HG02973 (cell line): ENCODE measurements around the gene RPTOR.
"Not testable (repeated sequence)": the region's sequence is repeated elsewhere in the genome, so short reads cannot be mapped to it uniquely, and the experiment has no call there.

ENCODE experiments used
- ATAC-seq: cut with Tn5 transposase; IDR thresholded peaks from one replicate; pipeline ENCODE4 v1.9.1; 2021; ENCODE audit warnings: moderate library complexity; ENCODE audit not compliant: unreplicated experiment

Gene RPTOR

GRCh38 chr17:80790981-80791742 is 246.5 kb downstream of the RPTOR start:
- no peak for ATAC-seq

- ATAC-seq, result no peak
Observed at GRCh38 chr17:80791758-80792284, 247.2 kb downstream of the RPTOR start.

- no peak for ATAC-seq
Observed at GRCh38 chr17:80792373-80792781, 247.7 kb downstream of the RPTOR start.

GRCh38 chr17:80793421-80793820 is 248.8 kb downstream of the RPTOR start:
- no peak for ATAC-seq

GRCh38 chr17:80793851-80794267 is 249.2 kb downstream of the RPTOR start:
- no peak for ATAC-seq

GRCh38 chr17:80794281-80795089 is 249.8 kb downstream of the RPTOR start:
- ATAC-seq, result no peak

GRCh38 chr17:80795090-80795580 is 250.5 kb downstream of the RPTOR start:
- no peak for ATAC-seq

GRCh38 chr17:80795754-80796153 is 251.1 kb downstream of the RPTOR start:
- no peak for ATAC-seq

- ATAC-seq, result no peak
Observed at GRCh38 chr17:80796430-80796861, 251.8 kb downstream of the RPTOR start.

GRCh38 chr17:80797222-80797621 is 252.6 kb downstream of the RPTOR start:
- ATAC-seq, result not testable (repeated sequence)

- no peak for ATAC-seq
Observed at GRCh38 chr17:80797741-80798594, 253.3 kb downstream of the RPTOR start.

GRCh38 chr17:80798595-80799537 is 254.2 kb downstream of the RPTOR start:
- ATAC-seq, result no peak

GRCh38 chr17:80799538-80800480 is 255.2 kb downstream of the RPTOR start:
- ATAC-seq, result no peak

- no peak for ATAC-seq
Observed at GRCh38 chr17:80800481-80801391, 256.1 kb downstream of the RPTOR start.

GRCh38 chr17:80802626-80803450 is 258.2 kb downstream of the RPTOR start:
- ATAC-seq, result no peak
